Endothelial cell of umbilical vein (primary cell): Measurements from ENCODE around the gene VAC14. TPM values are rescaled to one million over a fixed set of nuclear protein-coding genes. Genes with fewer than 3 reads are reported as not detected.

Experiments used
- BruUV-seq: library from RNA; stranded (reverse); fragments of 400-500 nt; replicated peaks from 2 replicates; lab custom pipeline; 2021; lab: Mats Ljungman, UMichigan
- CTCF ChIA-PET: fragments of 300-600, 350-600 bp; sonication (Branson Sonifier 250); formaldehyde crosslinking; loops from one replicate; lab custom pipeline; 2021; ENCODE audit warnings: antibody characterized with exemption, inconsistent platforms; lab: Charles Lee
- POLR2A ChIA-PET: fragments of 300-600, 350-600 bp; sonication (Branson Sonifier 250); formaldehyde crosslinking; loops from one replicate; lab custom pipeline; 2021; ENCODE audit warnings: antibody characterized with exemption, inconsistent platforms; lab: Charles Lee
- DNase-seq: peaks from one replicate; pipeline ENCODE4 v3.0.0-alpha.2; 2011; ENCODE audit warnings: low read depth, low spot score
- FAIRE-seq: peaks from 2 replicates; lab custom pipeline; 2011; peaks lifted over from hg19 to GRCh38; lab: Jason Lieb, UNC
- H2AFZ ChIP-seq: 2 replicates; pipeline ENCODE4 v1.6.0; 2012; ENCODE audit warnings: low read depth, low read length, control low read depth, inconsistent platforms
- H3K27ac ChIP-seq: 2 replicates; pipeline ENCODE4 v1.5.1; 2011; ENCODE audit warnings: low read depth, mild to moderate bottlenecking, control low read depth, low read length, moderate library complexity; ENCODE audit not compliant: insufficient read depth
- H3K27me3 ChIP-seq, 2 experiments: 2 replicates each; pipeline versions ENCODE4 v1.6.0 to v1.6.1; 2011; ENCODE audit warnings: low read length in 2 of 2, mixed read lengths in 1 of 2; ENCODE audit not compliant: control insufficient read depth in 2 of 2, insufficient read depth in 2 of 2
- H3K36me3 ChIP-seq, 2 experiments: 2 replicates in 1 of 2; 3 replicates in 1 of 2; pipeline ENCODE4 v1.5.1; 2011; ENCODE audit warnings: low read length in 2 of 2, mild to moderate bottlenecking in 1 of 2, moderate library complexity in 1 of 2; ENCODE audit not compliant: control insufficient read depth in 2 of 2, insufficient read depth in 2 of 2; ENCODE audit errors: extremely low read depth in 1 of 2
- H3K4me1 ChIP-seq: 3 replicates; pipeline ENCODE4 v1.5.1; 2011; ENCODE audit warnings: mild to moderate bottlenecking, low read length; ENCODE audit not compliant: control insufficient read depth, insufficient read depth; ENCODE audit errors: extremely low read depth
- H3K4me2 ChIP-seq: 2 replicates; pipeline ENCODE4 v1.6.1; 2011; ENCODE audit warnings: low read length, control low read depth, mixed read lengths; ENCODE audit not compliant: insufficient read depth
- H3K4me3 ChIP-seq, 3 experiments: fragments of 200-600 bp in 1 of 3; sonication (generic), shearing (Covaris generic) in 1 of 3; replicated peaks in 1 of 3; 2 replicates each; pipeline ENCODE4 v1.5.1; 2011 to 2016; ENCODE audit warnings: control low read depth in 3 of 3, low read length in 3 of 3, mild to moderate bottlenecking in 2 of 3, inconsistent platforms in 1 of 3, low read depth in 1 of 3, moderate library complexity in 1 of 3; ENCODE audit not compliant: insufficient read depth in 1 of 3
- H3K79me2 ChIP-seq: 2 replicates; pipeline ENCODE4 v1.6.0; 2012; ENCODE audit warnings: low read length, inconsistent platforms; ENCODE audit not compliant: control insufficient read depth, insufficient read depth
- H3K9ac ChIP-seq: replicated peaks from 2 replicates; pipeline ENCODE3; 2011; ENCODE audit warnings: low read length, control low read depth; ENCODE audit not compliant: insufficient read depth; ENCODE audit errors: extremely low read depth
- H3K9me1 ChIP-seq: replicated peaks from 3 replicates; pipeline ENCODE4 v1.6.0; 2011; ENCODE audit warnings: mild to moderate bottlenecking, low read length; ENCODE audit not compliant: control insufficient read depth, insufficient read depth; ENCODE audit errors: extremely low read depth
- H3K9me3 ChIP-seq: replicated peaks from 2 replicates; pipeline ENCODE4 v1.5.1; 2012; ENCODE audit warnings: low read length, inconsistent platforms; ENCODE audit not compliant: control insufficient read depth, insufficient read depth
- H4K20me1 ChIP-seq: replicated peaks from 2 replicates; pipeline ENCODE3; 2011; ENCODE audit warnings: mild to moderate bottlenecking, low read length; ENCODE audit not compliant: control insufficient read depth, insufficient read depth; ENCODE audit errors: extremely low read depth
- EZH2 ChIP-seq: IDR thresholded peaks from 2 replicates; pipeline ENCODE4 v1.6.1; 2012; ENCODE audit warnings: borderline replicate concordance, low read depth, mild to moderate bottlenecking, moderate library complexity, low read length, inconsistent platforms; ENCODE audit not compliant: severe bottlenecking
- FOS ChIP-seq: IDR thresholded peaks from 2 replicates; pipeline ENCODE4 v1.6.1; 2011; ENCODE audit warnings: mild to moderate bottlenecking, low read length, moderate library complexity, borderline replicate concordance; ENCODE audit not compliant: insufficient read depth
- GATA2 ChIP-seq: IDR thresholded peaks from 2 replicates; pipeline ENCODE4 v1.7.0; 2011; ENCODE audit warnings: low read depth, mild to moderate bottlenecking, moderate library complexity, mixed read lengths, low read length; ENCODE audit not compliant: insufficient read length, insufficient read depth
- JUN ChIP-seq: IDR thresholded peaks from 2 replicates; pipeline ENCODE4 v1.6.1; 2011; ENCODE audit warnings: borderline replicate concordance, low read depth; ENCODE audit not compliant: insufficient read length, insufficient read depth
- MAX ChIP-seq: IDR thresholded peaks from 2 replicates; pipeline ENCODE4 v1.6.1; 2011; ENCODE audit not compliant: insufficient read depth, insufficient read length
- MYC ChIP-seq: IDR thresholded peaks from one replicate; pipeline ENCODE4 v1.6.1; 2011; ENCODE audit warnings: mild to moderate bottlenecking, low read depth, low read length
- POLR2A ChIP-seq: IDR thresholded peaks from 2 replicates; pipeline ENCODE4 v1.6.1; 2012; ENCODE audit warnings: low read depth, mild to moderate bottlenecking, control low read depth, low read length
- POLR2AphosphoS5 ChIP-seq: IDR thresholded peaks from 2 replicates; pipeline ENCODE4 v1.6.1; 2012; ENCODE audit warnings: low read depth, mild to moderate bottlenecking, control low read depth, low read length, moderate library complexity; ENCODE audit not compliant: insufficient read depth
- dilution Hi-C: fragments of 300-500 bp; cut with MboI; formaldehyde crosslinking; loops from one replicate; pipeline ENCODE4 v1.15.0; 2019; ENCODE audit warnings: low sequenced_read_pairs; ENCODE audit not compliant: extremely low pct_ligation_motif_present
- intact Hi-C: fragments of 100-400 bp; cut with micrococcal nuclease; formaldehyde crosslinking; loops from one replicate; pipeline ENCODE4 v1.10.0; 2022
- polyA plus RNA-seq, 4 experiments: library from polyadenylated mRNA; depleted of rRNA in 3 of 4; stranded (reverse) in 3 of 4; unstranded in 1 of 4; fragments of >200 nt; gene quantifications; 2 replicates each; pipeline versions ENCODE4 v1.2.1 to v1.2.3, GENCODE V29; 2011 to 2012; ENCODE audit warnings: missing spikeins in 1 of 4
- total RNA-seq: library from RNA; stranded (reverse); gene quantifications from 2 replicates; pipeline ENCODE4 v1.2.3, GENCODE V29; 2021
- TF ChIP-seq, protein P1 (sequence below), 2 donors: IDR thresholded peaks; 1 replicate in 1 of 2; 2 replicates in 1 of 2; pipeline ENCODE4 v1.5.1; 2011; ENCODE audit warnings: low read length in 2 of 2, mild to moderate bottlenecking in 2 of 2, moderate library complexity in 2 of 2, control low read depth in 1 of 2, inconsistent platforms in 1 of 2, low read depth in 1 of 2; ENCODE audit not compliant: insufficient read depth in 1 of 2; ENCODE audit errors: extremely low read depth in 1 of 2

The VAC14 gene
- total and polyA plus RNA-seq, 2 donors (not counting 3 experiments of a cell fraction or from before 2014, with no cell fraction given): 37.6 to 57.9 TPM

DNA sequence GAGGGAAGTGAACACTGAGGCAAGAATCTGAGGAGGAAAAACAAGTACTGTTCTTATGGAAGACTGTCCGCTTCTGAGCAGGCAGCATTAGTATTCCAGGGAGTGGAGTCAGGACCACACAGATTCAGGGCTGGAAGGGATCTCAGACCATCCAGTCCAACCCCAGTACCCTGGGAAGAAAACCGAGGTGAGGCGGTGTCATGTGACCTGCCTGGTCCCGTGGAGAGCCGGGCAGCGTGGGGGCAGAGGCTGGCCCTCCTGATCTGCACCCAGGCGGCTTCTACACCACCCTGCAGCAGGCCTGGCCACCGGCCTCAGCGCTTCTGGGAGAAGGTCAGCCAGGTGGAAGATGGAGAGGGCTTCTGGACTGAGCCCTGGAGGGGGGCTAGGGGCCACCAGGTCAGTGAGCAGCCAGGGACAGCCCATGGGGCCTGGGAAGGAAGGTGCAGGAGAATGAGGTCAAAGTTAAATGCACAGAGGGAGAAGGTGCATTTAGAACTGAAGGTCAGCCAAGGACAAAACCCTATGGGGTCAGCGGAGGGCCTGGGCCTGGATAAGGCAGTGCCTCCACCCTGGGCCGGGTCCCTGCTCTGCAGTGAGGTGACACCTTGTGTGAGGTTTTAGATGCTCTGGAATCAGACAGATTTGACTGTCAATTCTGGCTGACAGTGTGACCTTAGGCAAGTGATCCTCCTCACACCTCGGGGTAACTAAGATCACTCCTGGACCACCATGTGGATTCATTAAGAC, 45.9 kb downstream of the VAC14 start:
- no TSS peak for BruUV-seq
- POLR2A ChIA-PET: no interaction called here

DNA sequence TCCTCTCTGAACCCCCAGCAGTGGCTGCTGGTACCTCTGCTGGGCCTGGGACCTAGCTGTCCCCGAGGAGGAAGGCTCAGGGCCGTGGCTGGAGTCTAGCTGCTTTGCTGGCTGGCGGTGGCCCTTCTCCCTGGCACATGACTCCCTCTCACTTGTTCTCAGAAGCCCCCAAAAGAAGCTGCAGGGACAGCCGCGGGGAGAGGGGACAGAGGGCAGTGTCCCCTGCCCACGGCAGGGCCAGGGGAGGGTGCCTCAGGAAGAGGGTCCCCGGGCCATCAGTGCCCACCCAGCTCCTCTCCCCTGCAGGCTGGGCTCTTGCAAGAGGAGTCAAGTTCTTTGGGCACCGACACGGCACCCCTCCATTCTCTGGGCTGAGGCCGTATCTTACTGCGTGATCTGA, 46.6 kb downstream of the VAC14 start:
- FAIRE-seq: no peak
- intact Hi-C loops: no loop called here

More for the DNA sequence above, 45.9 kb downstream of the VAC14 start:
- Histone ChIP-seq H3K36me3 (peaks cover 0 to 7% of the 10 kb centered on the region in 2 experiments), H3K9ac (no peak overlapping the region), H3K4me2 (no peak overlapping the region), H3K9me3 (no peaks in the 10 kb centered on the region), H3K4me3 (no peak overlapping the region), H2AFZ (no peak overlapping the region), H3K4me1 (peaks cover 16% of the 10 kb centered on the region), H4K20me1 (no peaks in the 10 kb centered on the region), H3K79me2 (no peaks in the 10 kb centered on the region), H3K27me3 (no peaks in the 10 kb centered on the region), H3K27ac (no peak overlapping the region), H3K9me1 (no peaks in the 10 kb centered on the region)
- DNase-seq (no peak), FAIRE-seq (no peak)
- intact Hi-C loops: no loop called here
- TF ChIP-seq GATA2: no peak
- dilution Hi-C loops: no loop called here
- CTCF ChIA-PET: no interaction called here

More for the DNA sequence above, 46.6 kb downstream of the VAC14 start:
- Histone ChIP-seq H3K9ac (no peak overlapping the region), H3K27ac (no peak overlapping the region), H3K9me1 (no peaks in the 10 kb centered on the region), H3K27me3 (no peaks in the 10 kb centered on the region), H3K9me3 (no peaks in the 10 kb centered on the region), H3K79me2 (no peaks in the 10 kb centered on the region), H3K4me2 (no peak overlapping the region), H4K20me1 (no peaks in the 10 kb centered on the region), H3K4me1 (peaks cover 16% of the 10 kb centered on the region), H3K36me3 (peaks cover 0 to 4% of the 10 kb centered on the region in 2 experiments), H3K4me3 (no peak overlapping the region), H2AFZ (no peak overlapping the region)
- ChIA-PET CTCF (interaction anchor here (1.0 to 2.1 kb wide), 2 partner anchors 14 to 16 kb away, joined by 3 to 6 read pairs; no protein-coding TSS in a partner anchor), POLR2A (no interaction called here)
- no peak for DNase-seq
- BruUV-seq: no TSS peak
- TF ChIP-seq EZH2 (no peak), FOS (no peak), JUN (no peak), POLR2A (no peak), MYC (no peak), POLR2AphosphoS5 (no peak), MAX (no peak), GATA2 (no peak)
- TF ChIP-seq, protein P1, sequence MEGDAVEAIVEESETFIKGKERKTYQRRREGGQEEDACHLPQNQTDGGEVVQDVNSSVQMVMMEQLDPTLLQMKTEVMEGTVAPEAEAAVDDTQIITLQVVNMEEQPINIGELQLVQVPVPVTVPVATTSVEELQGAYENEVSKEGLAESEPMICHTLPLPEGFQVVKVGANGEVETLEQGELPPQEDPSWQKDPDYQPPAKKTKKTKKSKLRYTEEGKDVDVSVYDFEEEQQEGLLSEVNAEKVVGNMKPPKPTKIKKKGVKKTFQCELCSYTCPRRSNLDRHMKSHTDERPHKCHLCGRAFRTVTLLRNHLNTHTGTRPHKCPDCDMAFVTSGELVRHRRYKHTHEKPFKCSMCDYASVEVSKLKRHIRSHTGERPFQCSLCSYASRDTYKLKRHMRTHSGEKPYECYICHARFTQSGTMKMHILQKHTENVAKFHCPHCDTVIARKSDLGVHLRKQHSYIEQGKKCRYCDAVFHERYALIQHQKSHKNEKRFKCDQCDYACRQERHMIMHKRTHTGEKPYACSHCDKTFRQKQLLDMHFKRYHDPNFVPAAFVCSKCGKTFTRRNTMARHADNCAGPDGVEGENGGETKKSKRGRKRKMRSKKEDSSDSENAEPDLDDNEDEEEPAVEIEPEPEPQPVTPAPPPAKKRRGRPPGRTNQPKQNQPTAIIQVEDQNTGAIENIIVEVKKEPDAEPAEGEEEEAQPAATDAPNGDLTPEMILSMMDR (IDR thresholded peaks at IDR 0.05; ENCODE audit: extremely low read depth in 1 of 2, insufficient read depth in 1 of 2, low read depth in 1 of 2, low read length in 2 of 2): no peak
- dilution Hi-C loops: no loop called here
